Endothelial cell of umbilical vein (primary cell): Measurements from ENCODE around the gene DYDC2. TPM values are rescaled to one million over a fixed set of nuclear protein-coding genes. Genes with fewer than 3 reads are reported as not detected.

Experiments
- BruUV-seq: library from RNA; stranded (reverse); fragments of 400-500 nt; replicated peaks from 2 replicates; lab custom pipeline; 2021; lab: Mats Ljungman, UMichigan
- CTCF ChIA-PET: fragments of 300-600, 350-600 bp; sonication (Branson Sonifier 250); formaldehyde crosslinking; loops from one replicate; lab custom pipeline; 2021; ENCODE audit warnings: antibody characterized with exemption, inconsistent platforms; lab: Charles Lee
- POLR2A ChIA-PET: fragments of 300-600, 350-600 bp; sonication (Branson Sonifier 250); formaldehyde crosslinking; loops from one replicate; lab custom pipeline; 2021; ENCODE audit warnings: antibody characterized with exemption, inconsistent platforms; lab: Charles Lee
- DNase-seq: peaks from one replicate; pipeline ENCODE4 v3.0.0-alpha.2; 2011; ENCODE audit warnings: low read depth, low spot score
- FAIRE-seq: peaks from 2 replicates; lab custom pipeline; 2011; peaks lifted over from hg19 to GRCh38; lab: Jason Lieb, UNC
- H2AFZ ChIP-seq: 2 replicates; pipeline ENCODE4 v1.6.0; 2012; ENCODE audit warnings: low read depth, low read length, control low read depth, inconsistent platforms
- H3K27ac ChIP-seq: 2 replicates; pipeline ENCODE4 v1.5.1; 2011; ENCODE audit warnings: low read depth, mild to moderate bottlenecking, control low read depth, low read length, moderate library complexity; ENCODE audit not compliant: insufficient read depth
- H3K27me3 ChIP-seq, 2 experiments: 2 replicates each; pipeline versions ENCODE4 v1.6.0 to v1.6.1; 2011; ENCODE audit warnings: low read length in 2 of 2, mixed read lengths in 1 of 2; ENCODE audit not compliant: control insufficient read depth in 2 of 2, insufficient read depth in 2 of 2
- H3K36me3 ChIP-seq, 2 experiments: 2 replicates in 1 of 2; 3 replicates in 1 of 2; pipeline ENCODE4 v1.5.1; 2011; ENCODE audit warnings: low read length in 2 of 2, mild to moderate bottlenecking in 1 of 2, moderate library complexity in 1 of 2; ENCODE audit not compliant: control insufficient read depth in 2 of 2, insufficient read depth in 2 of 2; ENCODE audit errors: extremely low read depth in 1 of 2
- H3K4me1 ChIP-seq: 3 replicates; pipeline ENCODE4 v1.5.1; 2011; ENCODE audit warnings: mild to moderate bottlenecking, low read length; ENCODE audit not compliant: control insufficient read depth, insufficient read depth; ENCODE audit errors: extremely low read depth
- H3K4me2 ChIP-seq: 2 replicates; pipeline ENCODE4 v1.6.1; 2011; ENCODE audit warnings: low read length, control low read depth, mixed read lengths; ENCODE audit not compliant: insufficient read depth
- H3K4me3 ChIP-seq, 3 experiments: fragments of 200-600 bp in 1 of 3; sonication (generic), shearing (Covaris generic) in 1 of 3; replicated peaks in 1 of 3; 2 replicates each; pipeline ENCODE4 v1.5.1; 2011 to 2016; ENCODE audit warnings: control low read depth in 3 of 3, low read length in 3 of 3, mild to moderate bottlenecking in 2 of 3, inconsistent platforms in 1 of 3, low read depth in 1 of 3, moderate library complexity in 1 of 3; ENCODE audit not compliant: insufficient read depth in 1 of 3
- H3K79me2 ChIP-seq: 2 replicates; pipeline ENCODE4 v1.6.0; 2012; ENCODE audit warnings: low read length, inconsistent platforms; ENCODE audit not compliant: control insufficient read depth, insufficient read depth
- H3K9ac ChIP-seq: replicated peaks from 2 replicates; pipeline ENCODE3; 2011; ENCODE audit warnings: low read length, control low read depth; ENCODE audit not compliant: insufficient read depth; ENCODE audit errors: extremely low read depth
- H3K9me1 ChIP-seq: replicated peaks from 3 replicates; pipeline ENCODE4 v1.6.0; 2011; ENCODE audit warnings: mild to moderate bottlenecking, low read length; ENCODE audit not compliant: control insufficient read depth, insufficient read depth; ENCODE audit errors: extremely low read depth
- H3K9me3 ChIP-seq: replicated peaks from 2 replicates; pipeline ENCODE4 v1.5.1; 2012; ENCODE audit warnings: low read length, inconsistent platforms; ENCODE audit not compliant: control insufficient read depth, insufficient read depth
- H4K20me1 ChIP-seq: replicated peaks from 2 replicates; pipeline ENCODE3; 2011; ENCODE audit warnings: mild to moderate bottlenecking, low read length; ENCODE audit not compliant: control insufficient read depth, insufficient read depth; ENCODE audit errors: extremely low read depth
- CTCF ChIP-seq, 2 donors: IDR thresholded peaks; 1 replicate in 1 of 2; 2 replicates in 1 of 2; pipeline ENCODE4 v1.5.1; 2011; ENCODE audit warnings: low read length in 2 of 2, mild to moderate bottlenecking in 2 of 2, moderate library complexity in 2 of 2, control low read depth in 1 of 2, inconsistent platforms in 1 of 2, low read depth in 1 of 2; ENCODE audit not compliant: insufficient read depth in 1 of 2; ENCODE audit errors: extremely low read depth in 1 of 2
- EZH2 ChIP-seq: IDR thresholded peaks from 2 replicates; pipeline ENCODE4 v1.6.1; 2012; ENCODE audit warnings: borderline replicate concordance, low read depth, mild to moderate bottlenecking, moderate library complexity, low read length, inconsistent platforms; ENCODE audit not compliant: severe bottlenecking
- FOS ChIP-seq: IDR thresholded peaks from 2 replicates; pipeline ENCODE4 v1.6.1; 2011; ENCODE audit warnings: mild to moderate bottlenecking, low read length, moderate library complexity, borderline replicate concordance; ENCODE audit not compliant: insufficient read depth
- GATA2 ChIP-seq: IDR thresholded peaks from 2 replicates; pipeline ENCODE4 v1.7.0; 2011; ENCODE audit warnings: low read depth, mild to moderate bottlenecking, moderate library complexity, mixed read lengths, low read length; ENCODE audit not compliant: insufficient read length, insufficient read depth
- JUN ChIP-seq: IDR thresholded peaks from 2 replicates; pipeline ENCODE4 v1.6.1; 2011; ENCODE audit warnings: borderline replicate concordance, low read depth; ENCODE audit not compliant: insufficient read length, insufficient read depth
- MYC ChIP-seq: IDR thresholded peaks from one replicate; pipeline ENCODE4 v1.6.1; 2011; ENCODE audit warnings: mild to moderate bottlenecking, low read depth, low read length
- POLR2A ChIP-seq: IDR thresholded peaks from 2 replicates; pipeline ENCODE4 v1.6.1; 2012; ENCODE audit warnings: low read depth, mild to moderate bottlenecking, control low read depth, low read length
- POLR2AphosphoS5 ChIP-seq: IDR thresholded peaks from 2 replicates; pipeline ENCODE4 v1.6.1; 2012; ENCODE audit warnings: low read depth, mild to moderate bottlenecking, control low read depth, low read length, moderate library complexity; ENCODE audit not compliant: insufficient read depth
- dilution Hi-C: fragments of 300-500 bp; cut with MboI; formaldehyde crosslinking; loops from one replicate; pipeline ENCODE4 v1.15.0; 2019; ENCODE audit warnings: low sequenced_read_pairs; ENCODE audit not compliant: extremely low pct_ligation_motif_present
- intact Hi-C: fragments of 100-400 bp; cut with micrococcal nuclease; formaldehyde crosslinking; loops from one replicate; pipeline ENCODE4 v1.10.0; 2022
- polyA plus RNA-seq, 4 experiments: library from polyadenylated mRNA; depleted of rRNA in 3 of 4; stranded (reverse) in 3 of 4; unstranded in 1 of 4; fragments of >200 nt; gene quantifications; 2 replicates each; pipeline versions ENCODE4 v1.2.1 to v1.2.3, GENCODE V29; 2011 to 2012; ENCODE audit warnings: missing spikeins in 1 of 4
- total RNA-seq: library from RNA; stranded (reverse); gene quantifications from 2 replicates; pipeline ENCODE4 v1.2.3, GENCODE V29; 2021
- TF ChIP-seq, protein P1 (sequence below): IDR thresholded peaks from 2 replicates; pipeline ENCODE4 v1.6.1; 2011; ENCODE audit not compliant: insufficient read depth, insufficient read length

The DYDC2 gene
- total and polyA plus RNA-seq, 2 donors (not counting 3 experiments of a cell fraction or from before 2014, with no cell fraction given), result not detected

DNA sequence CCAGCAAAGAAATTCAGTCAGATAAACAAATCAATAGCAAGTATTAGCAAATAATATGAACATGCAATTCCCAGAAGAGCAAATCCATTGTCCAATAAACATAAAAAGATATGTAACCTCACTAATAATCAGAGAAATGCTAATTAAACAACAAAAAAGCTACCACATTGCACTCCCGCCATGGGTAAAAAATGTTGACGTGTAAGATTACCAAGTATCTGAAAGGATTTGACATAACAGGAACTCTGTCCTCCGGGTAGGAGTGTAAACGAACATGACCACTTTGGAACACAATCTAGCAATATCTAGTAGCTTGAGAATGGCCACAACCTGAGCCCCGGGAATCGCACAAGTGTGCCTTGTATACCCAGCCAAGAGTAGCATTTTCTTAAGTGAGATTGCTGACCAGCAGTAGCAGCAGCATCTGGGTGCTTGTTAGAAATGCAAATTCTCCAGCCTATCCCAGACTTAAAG, 31.7 kb upstream of the DYDC2 start:
- Histone ChIP-seq H3K79me2 (no peaks in the 10 kb centered on the region), H3K27me3 (peaks cover 5 to 7% of the 10 kb centered on the region in 2 experiments), H3K4me2 (no peak overlapping the region), H3K4me3 (no peak overlapping the region), H3K9me3 (no peaks in the 10 kb centered on the region), H3K36me3 (no peaks in the 10 kb centered on the region), H3K9ac (no peak overlapping the region), H3K9me1 (no peaks in the 10 kb centered on the region), H3K27ac (no peak overlapping the region), H3K4me1 (no peaks in the 10 kb centered on the region), H2AFZ (no peak overlapping the region), H4K20me1 (no peaks in the 10 kb centered on the region)
- dilution Hi-C loops, result no loop called here
- intact Hi-C loops, result no loop called here
- DNase-seq, result no peak
- no peak for FAIRE-seq
- CTCF ChIA-PET, result no interaction called here
- BruUV-seq, result no TSS peak
- TF ChIP-seq CTCF (IDR thresholded peaks at IDR 0.05; ENCODE audit: extremely low read depth in 1 of 2, insufficient read depth in 1 of 2, low read depth in 1 of 2, low read length in 2 of 2), result no peak
- TF ChIP-seq POLR2A, result no peak
- no peak for TF ChIP-seq MYC
- no peak for TF ChIP-seq GATA2
- TF ChIP-seq, protein P1, sequence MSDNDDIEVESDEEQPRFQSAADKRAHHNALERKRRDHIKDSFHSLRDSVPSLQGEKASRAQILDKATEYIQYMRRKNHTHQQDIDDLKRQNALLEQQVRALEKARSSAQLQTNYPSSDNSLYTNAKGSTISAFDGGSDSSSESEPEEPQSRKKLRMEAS, result no peak
- no peak for TF ChIP-seq EZH2
- TF ChIP-seq FOS, result no peak
- no peak for TF ChIP-seq POLR2AphosphoS5
- no peak for TF ChIP-seq JUN
- POLR2A ChIA-PET, result no interaction called here
